Osteocyte (in vitro differentiated cells): ENCODE measurements around the gene FAM20C. TPM values are rescaled to one million over a fixed set of nuclear protein-coding genes. Genes with fewer than 3 reads are reported as not detected.

Source experiments
- DNase-seq: peaks from one replicate; pipeline ENCODE4 v3.0.0; 2021; ENCODE audit warnings: mixed read lengths; ENCODE audit not compliant: unreplicated experiment; ENCODE audit errors: extremely low spot score
- H3K27ac Mint-ChIP-seq: one replicate; pipeline ENCODE4 v1.8.0; 2021; ENCODE audit warnings: mild to moderate bottlenecking, mixed read lengths; ENCODE audit not compliant: unreplicated experiment
- H3K27me3 Mint-ChIP-seq: one replicate; pipeline ENCODE4 v1.8.0; 2021; ENCODE audit warnings: mixed read lengths; ENCODE audit not compliant: unreplicated experiment
- H3K36me3 Mint-ChIP-seq: one replicate; pipeline ENCODE4 v1.8.0; 2021; ENCODE audit warnings: mixed read lengths; ENCODE audit not compliant: unreplicated experiment
- H3K4me1 Mint-ChIP-seq: one replicate; pipeline ENCODE4 v1.8.0; 2021; ENCODE audit warnings: mixed read lengths; ENCODE audit not compliant: unreplicated experiment
- H3K4me3 Mint-ChIP-seq: one replicate; pipeline ENCODE4 v1.8.0; 2021; ENCODE audit warnings: mild to moderate bottlenecking, moderate library complexity, mixed read lengths; ENCODE audit not compliant: unreplicated experiment
- H3K9me3 Mint-ChIP-seq: one replicate; pipeline ENCODE4 v1.8.0; 2021; ENCODE audit warnings: mixed read lengths; ENCODE audit not compliant: unreplicated experiment
- CTCF ChIP-seq: fragments of 200-600 bp; sonication (generic); IDR thresholded peaks from 2 replicates; pipeline ENCODE4 v1.5.0; 2021; ENCODE audit warnings: antibody characterized with exemption, mild to moderate bottlenecking, moderate library complexity
- total RNA-seq: library from RNA; stranded (reverse); gene quantifications from 2 replicates; pipeline ENCODE4 v1.2.1, GENCODE V29; 2021

FAM20C gene
- total RNA-seq, 1 donor from 2014 or later: 143 TPM

GRCh38 chr7:234708-235553 lies 42.6 kb downstream of the FAM20C start:
- no peaks in the 10 kb centered on the region for H3K27me3 Mint-ChIP-seq
- DNase-seq: no peak
- peak overlapping the region; percentile 87 for H3K27ac Mint-ChIP-seq
- TF ChIP-seq CTCF: no peak
- H3K9me3 Mint-ChIP-seq: no peaks in the 10 kb centered on the region
- H3K4me1 Mint-ChIP-seq: peaks cover 49% of the 10 kb centered on the region
- H3K4me3 Mint-ChIP-seq: peak overlapping the region; percentile 26
- H3K36me3 Mint-ChIP-seq: no peaks in the 10 kb centered on the region

- H3K27ac Mint-ChIP-seq: peak overlapping the region; percentile 6
- no peaks in the 10 kb centered on the region for H3K9me3 Mint-ChIP-seq
- no peaks in the 10 kb centered on the region for H3K27me3 Mint-ChIP-seq
- H3K4me3 Mint-ChIP-seq: no peak overlapping the region
- no peak for TF ChIP-seq CTCF
- H3K4me1 Mint-ChIP-seq: peaks cover 44% of the 10 kb centered on the region
- no peak for DNase-seq
- no peaks in the 10 kb centered on the region for H3K36me3 Mint-ChIP-seq
These were observed 43.4 kb downstream of the FAM20C start for GRCh38 chr7:235576-236395.

GRCh38 chr7:236967-237366 lies 44.6 kb downstream of the FAM20C start:
- TF ChIP-seq CTCF: no peak
- no peak overlapping the region for H3K4me3 Mint-ChIP-seq
- no peaks in the 10 kb centered on the region for H3K36me3 Mint-ChIP-seq

GRCh38 chr7:237385-237784 lies 45.0 kb downstream of the FAM20C start:
- peaks cover 33% of the 10 kb centered on the region for H3K4me1 Mint-ChIP-seq
- no peak for DNase-seq
- TF ChIP-seq CTCF: no peak
- no peak overlapping the region for H3K27ac Mint-ChIP-seq
- H3K4me3 Mint-ChIP-seq: no peak overlapping the region
- H3K36me3 Mint-ChIP-seq: no peaks in the 10 kb centered on the region
- no peaks in the 10 kb centered on the region for H3K9me3 Mint-ChIP-seq
- H3K27me3 Mint-ChIP-seq: no peaks in the 10 kb centered on the region

More at GRCh38 chr7:236967-237366, 44.6 kb downstream of the FAM20C start:
- H3K27ac Mint-ChIP-seq: no peak overlapping the region
- H3K4me1 Mint-ChIP-seq: peaks cover 38% of the 10 kb centered on the region
- no peaks in the 10 kb centered on the region for H3K27me3 Mint-ChIP-seq
- no peaks in the 10 kb centered on the region for H3K9me3 Mint-ChIP-seq
- no peak for DNase-seq

GRCh38 chr7:240146-240676 lies 47.8 kb downstream of the FAM20C start:
- DNase-seq: no peak
- Mint-ChIP-seq H3K4me1 (peaks cover 7% of the 10 kb centered on the region), H3K27me3 (no peaks in the 10 kb centered on the region), H3K36me3 (no peaks in the 10 kb centered on the region), H3K27ac (no peak overlapping the region), H3K4me3 (no peak overlapping the region), H3K9me3 (no peaks in the 10 kb centered on the region)
- no peak for TF ChIP-seq CTCF
